ENCODE data around the gene ARHGAP10. TPM values are rescaled to one million over a fixed set of nuclear protein-coding genes. Genes with fewer than 3 reads are reported as not detected.

Gene ARHGAP10
- total RNA-seq, 1 donor from 2014 or later = 4.6 TPM

DNA sequence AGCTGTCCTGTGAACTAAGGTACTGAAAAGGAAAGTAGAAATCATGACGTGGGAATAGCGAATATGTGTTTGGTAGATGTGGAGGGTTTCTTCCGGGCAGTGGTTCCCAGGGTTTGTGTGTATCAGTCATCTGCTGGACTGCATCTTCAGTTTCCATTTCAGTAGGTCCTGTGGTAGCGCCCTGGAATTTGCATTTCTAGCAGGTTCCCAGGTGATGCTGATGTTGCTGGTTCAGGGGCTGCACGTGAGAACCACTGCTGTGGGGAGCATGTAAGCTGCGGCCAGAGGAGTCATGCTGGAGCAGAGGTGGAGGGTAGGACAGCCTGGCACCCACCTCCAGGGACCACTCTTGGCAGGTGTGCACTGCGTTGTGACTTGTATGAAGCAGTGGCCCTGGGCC is 47.1 kb downstream of the ARHGAP10 start:
- Mint-ChIP-seq H3K36me3 (ENCODE audit: low read depth, unreplicated experiment) (no peaks in the 10 kb centered on the region), H3K4me1 (ENCODE audit: unreplicated experiment) (no peaks in the 10 kb centered on the region), H3K9me3 (ENCODE audit: unreplicated experiment) (no peaks in the 10 kb centered on the region), H3K27ac (ENCODE audit: unreplicated experiment) (no peak overlapping the region), H3K27me3 (ENCODE audit: unreplicated experiment) (no peaks in the 10 kb centered on the region), H3K4me3 (ENCODE audit: unreplicated experiment) (no peak overlapping the region)
- TF ChIP-seq, protein P1, sequence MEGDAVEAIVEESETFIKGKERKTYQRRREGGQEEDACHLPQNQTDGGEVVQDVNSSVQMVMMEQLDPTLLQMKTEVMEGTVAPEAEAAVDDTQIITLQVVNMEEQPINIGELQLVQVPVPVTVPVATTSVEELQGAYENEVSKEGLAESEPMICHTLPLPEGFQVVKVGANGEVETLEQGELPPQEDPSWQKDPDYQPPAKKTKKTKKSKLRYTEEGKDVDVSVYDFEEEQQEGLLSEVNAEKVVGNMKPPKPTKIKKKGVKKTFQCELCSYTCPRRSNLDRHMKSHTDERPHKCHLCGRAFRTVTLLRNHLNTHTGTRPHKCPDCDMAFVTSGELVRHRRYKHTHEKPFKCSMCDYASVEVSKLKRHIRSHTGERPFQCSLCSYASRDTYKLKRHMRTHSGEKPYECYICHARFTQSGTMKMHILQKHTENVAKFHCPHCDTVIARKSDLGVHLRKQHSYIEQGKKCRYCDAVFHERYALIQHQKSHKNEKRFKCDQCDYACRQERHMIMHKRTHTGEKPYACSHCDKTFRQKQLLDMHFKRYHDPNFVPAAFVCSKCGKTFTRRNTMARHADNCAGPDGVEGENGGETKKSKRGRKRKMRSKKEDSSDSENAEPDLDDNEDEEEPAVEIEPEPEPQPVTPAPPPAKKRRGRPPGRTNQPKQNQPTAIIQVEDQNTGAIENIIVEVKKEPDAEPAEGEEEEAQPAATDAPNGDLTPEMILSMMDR (IDR thresholded peaks at IDR 0.05; ENCODE audit: unreplicated experiment) = no peak
- no peak for DNase-seq (ENCODE audit: low spot score)

DNA sequence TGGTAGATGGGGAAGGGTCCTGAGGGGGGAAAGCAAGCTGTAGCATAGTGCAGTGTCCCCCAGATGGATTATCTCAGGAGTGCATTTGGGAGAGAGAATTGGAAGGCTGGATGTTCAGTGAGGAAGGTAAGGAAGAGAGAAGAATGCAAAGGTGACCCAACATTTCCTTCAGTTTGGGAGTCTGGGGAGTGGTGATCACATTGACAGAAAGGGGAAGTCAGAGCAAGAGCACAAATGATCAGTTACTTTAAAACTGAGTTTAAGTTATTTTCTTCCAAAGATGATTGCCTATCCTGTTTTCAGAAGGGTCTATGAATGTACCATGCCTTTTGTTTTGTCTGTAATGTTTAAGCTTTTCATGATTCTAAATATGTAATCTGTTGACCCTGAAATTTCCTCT is 47.6 kb downstream of the ARHGAP10 start:
- Mint-ChIP-seq H3K9me3 (ENCODE audit: unreplicated experiment) (no peaks in the 10 kb centered on the region), H3K4me1 (ENCODE audit: unreplicated experiment) (no peaks in the 10 kb centered on the region), H3K4me3 (ENCODE audit: unreplicated experiment) (no peak overlapping the region), H3K27ac (ENCODE audit: unreplicated experiment) (no peak overlapping the region), H3K27me3 (ENCODE audit: unreplicated experiment) (no peaks in the 10 kb centered on the region), H3K36me3 (ENCODE audit: low read depth, unreplicated experiment) (no peaks in the 10 kb centered on the region)
- no peak for DNase-seq (ENCODE audit: low spot score)
- TF ChIP-seq, protein P1 (IDR thresholded peaks at IDR 0.05; ENCODE audit: unreplicated experiment) = no peak

DNA sequence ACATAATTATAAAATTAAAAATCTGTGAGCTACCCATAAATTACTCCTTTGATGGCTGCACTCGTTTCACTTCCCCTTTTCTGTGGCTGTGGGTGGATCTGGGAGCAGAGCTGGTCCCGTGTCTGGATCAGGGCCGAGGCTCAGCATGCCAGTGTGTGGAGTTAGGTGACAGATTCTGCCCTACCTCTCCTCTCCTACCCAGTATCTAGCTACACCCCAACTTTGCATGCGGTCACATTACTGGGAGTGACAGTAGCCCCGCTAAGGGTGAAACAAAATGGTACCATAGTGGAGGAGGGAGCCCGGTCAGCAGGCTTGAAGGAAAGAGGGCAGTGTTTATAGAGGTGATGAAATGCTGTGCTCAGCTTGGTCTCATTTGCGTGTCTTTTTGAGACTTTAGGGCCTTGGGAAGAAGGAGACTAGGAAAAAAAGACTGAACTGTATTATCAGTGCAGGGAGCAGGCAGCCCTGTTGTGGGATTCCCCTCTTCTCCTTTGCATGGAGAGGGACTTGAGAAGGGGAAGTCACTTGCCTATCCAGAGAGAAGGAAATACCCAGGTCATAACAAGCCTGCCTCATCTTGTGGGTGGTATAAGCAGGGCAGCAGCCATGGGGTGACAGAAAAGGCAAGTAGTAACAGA is 48.4 kb downstream of the ARHGAP10 start:
- Mint-ChIP-seq H3K27me3 (ENCODE audit: unreplicated experiment) (no peaks in the 10 kb centered on the region), H3K4me3 (ENCODE audit: unreplicated experiment) (no peak overlapping the region), H3K9me3 (ENCODE audit: unreplicated experiment) (no peaks in the 10 kb centered on the region), H3K36me3 (ENCODE audit: low read depth, unreplicated experiment) (no peaks in the 10 kb centered on the region), H3K4me1 (ENCODE audit: unreplicated experiment) (no peaks in the 10 kb centered on the region), H3K27ac (ENCODE audit: unreplicated experiment) (no peak overlapping the region)
- TF ChIP-seq, protein P1 (IDR thresholded peaks at IDR 0.05; ENCODE audit: unreplicated experiment) = no peak
- DNase-seq (ENCODE audit: low spot score) = no peak

- Mint-ChIP-seq H3K4me3 (ENCODE audit: unreplicated experiment) (no peak overlapping the region), H3K36me3 (ENCODE audit: low read depth, unreplicated experiment) (no peaks in the 10 kb centered on the region), H3K27me3 (ENCODE audit: unreplicated experiment) (no peaks in the 10 kb centered on the region), H3K27ac (ENCODE audit: unreplicated experiment) (no peak overlapping the region), H3K4me1 (ENCODE audit: unreplicated experiment) (no peaks in the 10 kb centered on the region), H3K9me3 (ENCODE audit: unreplicated experiment) (no peaks in the 10 kb centered on the region)
- no peak for DNase-seq (ENCODE audit: low spot score)
- TF ChIP-seq, protein P1 (IDR thresholded peaks at IDR 0.05; ENCODE audit: unreplicated experiment) = no peak
Observed at GRCh38 chr4:147782087-147782781, 50.3 kb downstream of the ARHGAP10 start.

GRCh38 chr4:147785129-147785528 is 53.2 kb downstream of the ARHGAP10 start:
- Mint-ChIP-seq H3K27ac (ENCODE audit: unreplicated experiment) (no peak overlapping the region), H3K27me3 (ENCODE audit: unreplicated experiment) (no peaks in the 10 kb centered on the region), H3K4me1 (ENCODE audit: unreplicated experiment) (no peaks in the 10 kb centered on the region), H3K9me3 (ENCODE audit: unreplicated experiment) (no peaks in the 10 kb centered on the region), H3K4me3 (ENCODE audit: unreplicated experiment) (no peak overlapping the region), H3K36me3 (ENCODE audit: low read depth, unreplicated experiment) (no peaks in the 10 kb centered on the region)
- TF ChIP-seq, protein P1 (IDR thresholded peaks at IDR 0.05; ENCODE audit: unreplicated experiment) = no peak
- no peak for DNase-seq (ENCODE audit: low spot score)

Measured in endothelial cell (in vitro differentiated cells).